HG03354 (cell line): Measurements from ENCODE around the gene LGALS9B.
"Not testable (repeated sequence)": the region's sequence is repeated elsewhere in the genome, so short reads cannot be mapped to it uniquely, and the experiment has no call there.

ENCODE experiments used
- ATAC-seq: cut with Tn5 transposase; IDR thresholded peaks from one replicate; pipeline ENCODE4 v1.9.1; 2021; ENCODE audit warnings: mild to moderate bottlenecking; ENCODE audit not compliant: unreplicated experiment, poor library complexity, severe bottlenecking

Gene LGALS9B

DNA sequence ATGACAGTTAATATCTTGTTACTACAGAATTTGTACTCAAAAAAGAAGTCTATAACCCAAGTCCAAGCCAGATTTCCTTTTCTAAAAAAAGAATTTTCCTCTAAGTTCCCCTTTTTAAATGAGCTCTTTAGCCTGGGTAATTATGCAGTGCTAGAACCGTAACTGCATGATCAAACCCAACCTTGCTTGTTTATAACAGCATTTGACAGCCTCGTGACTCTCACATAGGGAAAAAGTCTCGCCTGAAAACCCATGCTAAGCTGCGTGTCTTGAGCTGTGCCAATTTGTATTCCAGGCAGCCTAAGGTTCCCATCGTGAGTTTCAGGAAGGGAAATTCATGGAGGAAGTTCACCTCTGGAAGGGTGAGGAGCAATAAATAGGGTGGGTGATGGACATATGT, 44.5 kb downstream of the LGALS9B start:
- not testable (repeated sequence) for ATAC-seq

DNA sequence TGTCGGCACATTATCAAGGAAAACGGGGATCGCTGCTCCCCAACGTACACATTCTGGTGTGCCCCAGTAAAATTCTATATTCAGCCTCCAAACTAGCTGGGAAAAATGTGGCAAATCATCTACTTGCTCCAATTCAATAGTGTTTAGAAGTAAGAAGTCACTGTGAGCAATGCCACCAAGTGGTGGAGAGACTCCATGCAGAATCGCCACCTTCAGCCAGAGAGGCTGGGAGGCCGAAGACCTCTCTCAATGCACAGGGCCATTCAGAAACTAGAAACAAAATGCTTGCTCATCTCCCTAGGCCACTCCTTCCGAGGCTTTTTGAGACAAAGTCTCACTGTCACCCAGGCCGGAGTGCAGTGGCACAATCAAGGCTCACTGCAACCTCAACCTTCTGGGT, 48.5 kb downstream of the LGALS9B start:
- not testable (repeated sequence) for ATAC-seq

DNA sequence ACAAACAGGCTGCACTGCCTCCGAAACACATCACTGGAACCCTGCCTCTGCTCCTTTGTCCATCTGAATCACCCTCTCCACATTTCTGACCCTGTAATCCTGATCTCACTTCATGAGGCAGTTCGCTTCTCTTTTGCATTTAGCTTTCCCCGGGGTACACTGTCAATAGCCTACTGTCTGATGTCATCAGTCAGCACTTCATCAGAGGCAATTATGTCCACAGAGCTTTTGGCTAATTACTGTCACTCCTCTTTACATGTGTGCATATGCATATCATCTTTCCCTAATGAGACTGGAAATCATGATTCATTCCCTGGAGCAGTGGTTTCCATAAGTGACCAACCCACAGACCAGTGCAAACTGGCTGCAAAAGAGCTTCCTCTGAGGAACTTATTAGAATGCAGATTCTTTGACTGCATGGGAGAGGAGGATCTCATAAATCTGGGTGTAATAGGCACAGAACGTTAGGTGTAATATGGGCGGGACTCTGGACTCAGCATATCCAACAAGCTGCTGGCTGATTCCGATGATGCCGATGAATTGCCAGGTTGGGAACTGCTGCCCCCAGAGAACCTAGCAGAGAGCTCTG, 49.8 kb downstream of the LGALS9B start:
- ATAC-seq: not testable (repeated sequence)

DNA sequence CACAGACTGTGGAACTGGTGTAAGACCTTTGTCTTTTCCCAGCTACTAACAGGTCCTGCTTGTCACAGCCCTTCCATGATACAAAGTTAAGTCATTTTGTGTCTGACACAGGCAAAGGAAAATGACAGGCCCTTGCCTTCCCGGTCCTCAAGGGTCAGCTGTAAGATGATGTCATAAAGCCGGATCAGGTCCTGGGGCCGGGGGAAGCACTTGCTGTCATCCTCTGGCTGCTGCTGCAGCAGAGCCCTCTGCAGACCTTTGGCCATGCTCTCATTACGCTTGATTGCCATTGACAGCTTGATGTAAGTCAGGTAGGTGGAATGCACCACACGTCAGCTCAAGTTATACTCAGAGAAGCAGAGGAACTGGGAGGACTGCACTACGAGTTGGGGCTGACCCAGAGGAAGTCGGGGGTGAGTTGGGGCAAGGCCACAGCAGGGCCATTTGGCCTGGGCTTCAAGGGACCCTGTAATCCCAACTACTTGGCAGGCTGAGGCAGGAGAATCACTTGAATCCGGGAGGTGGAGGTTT, 50.9 kb downstream of the LGALS9B start:
- ATAC-seq: not testable (repeated sequence)

DNA sequence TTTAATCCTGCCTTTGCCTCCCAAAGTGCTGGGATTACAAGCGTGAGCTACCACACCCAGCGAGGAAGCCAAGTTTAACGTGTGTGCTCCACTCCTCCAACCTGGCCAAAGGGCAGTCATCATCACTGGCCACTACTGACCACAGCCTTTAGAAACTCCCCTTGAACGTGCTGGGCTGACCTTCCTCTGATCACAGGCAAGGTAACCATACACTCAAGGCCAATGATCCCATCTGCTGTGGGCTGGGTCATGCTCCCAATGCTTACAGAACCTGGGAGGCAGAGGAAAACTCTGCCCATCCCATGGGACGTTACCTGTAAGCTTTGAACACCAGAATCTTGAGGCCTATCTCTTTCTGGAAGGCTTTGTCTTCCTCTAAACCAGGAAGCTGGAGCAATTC, 51.9 kb downstream of the LGALS9B start:
- ATAC-seq: not testable (repeated sequence)

DNA sequence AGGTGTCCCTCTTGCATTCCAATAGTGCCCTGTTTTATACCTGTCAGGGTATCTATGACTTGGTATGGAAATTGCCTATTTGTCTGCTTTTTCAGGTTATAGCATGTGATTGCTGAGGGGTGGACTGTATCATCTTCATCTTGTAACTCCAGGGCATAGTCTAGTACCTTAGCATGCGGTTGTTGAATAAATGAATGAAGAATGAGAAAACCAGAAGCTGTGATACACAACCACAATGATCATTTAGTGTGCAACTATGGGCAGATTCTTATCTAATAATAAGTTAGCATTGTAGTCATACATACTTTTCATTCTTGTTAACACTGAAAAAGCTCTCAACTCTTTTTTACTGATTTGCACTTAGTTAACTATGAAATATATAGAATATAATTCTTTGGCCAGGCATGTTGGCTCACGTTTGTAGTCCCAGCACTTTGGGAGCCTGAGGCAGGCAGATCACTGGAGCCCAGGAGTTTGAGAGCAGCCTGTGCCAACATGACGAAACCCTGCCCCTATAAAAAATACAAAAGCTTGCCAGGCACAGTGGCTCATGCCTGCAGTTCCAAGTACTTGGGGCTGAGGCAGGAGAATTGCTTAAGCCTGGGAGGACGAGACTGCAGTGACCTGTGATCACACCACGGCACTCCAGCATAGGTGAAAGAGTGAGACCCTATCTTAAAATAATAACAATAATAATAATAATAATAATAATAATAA, 65.9 kb downstream of the LGALS9B start:
- not testable (repeated sequence) for ATAC-seq

DNA sequence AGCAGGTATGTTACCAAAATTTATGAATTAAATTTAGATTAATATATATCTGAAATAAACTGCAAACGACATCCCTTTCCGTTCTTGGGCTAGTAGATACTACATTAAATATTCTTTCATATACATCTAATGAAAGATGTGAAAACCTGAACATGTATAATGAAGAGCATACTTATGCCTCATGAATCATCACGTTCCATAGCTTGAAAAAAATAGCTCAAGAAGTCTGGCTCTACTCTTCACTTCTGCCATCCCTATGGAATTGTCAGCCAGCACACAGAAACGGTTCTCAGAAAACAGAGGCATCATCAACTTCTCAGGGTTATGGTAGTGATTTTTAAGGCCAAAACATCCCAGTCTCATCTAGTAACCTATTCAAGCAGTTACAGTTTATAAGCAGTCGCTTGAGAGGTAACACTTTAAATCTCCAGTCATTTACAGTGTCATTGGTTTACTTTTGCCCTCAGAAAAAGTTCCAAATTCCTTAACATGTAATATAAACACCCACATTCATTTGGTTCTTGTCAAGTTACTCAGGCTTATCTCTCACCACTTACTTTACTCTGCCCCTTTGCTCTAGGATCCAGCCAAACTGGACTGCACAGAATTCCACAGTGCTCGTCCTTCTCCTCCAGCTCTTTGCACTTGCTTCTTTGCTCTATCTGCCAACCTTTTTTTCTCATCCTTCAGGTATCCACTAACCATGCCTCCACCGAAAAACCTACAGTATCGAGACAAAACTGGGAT, 66.6 kb downstream of the LGALS9B start:
- ATAC-seq: not testable (repeated sequence)
